Esophagus muscularis mucosa (tissue), 3 donors: ENCODE measurements around the gene USP19.

Experiments
- CTCF ChIP-seq, 3 experiments: fragments of 200-600 bp in 2 of 3; fragments of 450-650 bp in 1 of 3; sonication (generic) in 2 of 3; IDR thresholded peaks; one replicate each; pipeline ENCODE4 v1.5.1; 2017 to 2019; ENCODE audit warnings: antibody characterized with exemption in 3 of 3, mild to moderate bottlenecking in 2 of 3, moderate library complexity in 1 of 3
- POLR2A ChIP-seq: fragments of 450-650 bp; IDR thresholded peaks from one replicate; pipeline ENCODE4 v1.6.1; 2017; ENCODE audit warnings: antibody characterized with exemption, moderate library complexity, mild to moderate bottlenecking, low read depth

- TF ChIP-seq CTCF (IDR thresholded peaks at IDR 0.05) (no peak), POLR2A (no peak)
Observed at GRCh38 chr3:49135499-49135898, 14.9 kb upstream of the USP19 start.
